Measurements from ENCODE around the gene ARHGEF17.

The ARHGEF17 gene

DNA sequence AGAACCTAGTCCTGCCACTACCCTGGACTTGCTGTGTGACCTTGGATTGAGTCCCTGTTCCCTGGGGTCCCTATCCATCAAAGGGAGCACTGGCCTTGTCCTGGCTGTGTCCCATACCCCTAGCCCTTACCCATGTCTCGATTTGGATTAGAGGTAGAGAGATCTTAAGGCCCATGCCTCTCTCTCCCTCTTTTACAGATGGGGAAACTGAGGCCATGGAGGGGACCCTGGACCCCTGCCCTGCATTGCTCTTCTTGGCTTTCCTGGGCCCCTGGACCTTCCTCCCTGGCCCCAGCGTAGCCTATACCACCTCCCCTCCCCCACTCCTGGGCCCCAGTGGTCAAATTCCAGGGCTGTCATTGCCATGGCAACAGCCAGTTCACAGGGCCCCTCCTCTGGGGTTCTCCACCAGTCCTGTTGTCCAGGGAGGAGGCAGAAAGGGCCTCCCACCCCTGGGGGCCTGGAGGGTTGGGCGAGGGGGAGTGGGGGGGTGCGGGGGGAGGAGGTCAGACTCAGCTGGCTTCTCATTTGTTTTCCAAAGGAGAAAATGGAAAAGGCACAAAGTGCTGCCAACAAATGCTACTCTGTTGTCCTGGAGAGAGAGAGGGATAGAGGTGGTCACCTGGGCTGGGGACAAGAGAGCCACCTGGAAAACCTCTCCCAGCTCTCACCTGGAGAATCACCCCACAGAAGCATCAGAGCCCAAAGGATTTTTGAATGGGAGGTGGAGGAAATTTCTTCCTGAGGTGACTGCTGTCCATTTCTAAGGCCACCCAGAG lies 23.3 kb downstream of the ARHGEF17 start:
- no peak for DNase-seq (ENCODE audit: low read depth in 2 of 3, low spot score in 2 of 3)

DNA sequence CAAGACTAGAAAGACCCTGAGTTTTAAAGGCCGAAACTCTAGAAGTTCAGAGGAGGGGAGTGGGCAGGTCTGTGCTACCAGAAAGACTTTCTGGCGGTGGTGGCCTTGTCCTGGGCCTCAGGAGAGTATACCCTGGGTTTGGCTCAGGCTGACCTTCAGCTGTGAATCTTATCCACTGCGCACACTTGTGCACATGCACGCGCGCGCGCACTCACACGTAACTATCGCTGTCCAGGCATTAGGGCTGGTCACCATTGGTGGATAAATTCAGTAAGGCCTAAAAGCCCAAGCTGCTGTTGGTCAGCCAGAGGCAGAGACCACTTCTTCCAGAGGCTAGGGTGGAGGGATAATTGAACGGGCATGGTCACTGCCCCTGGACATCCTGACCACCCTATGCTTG lies 25.1 kb downstream of the ARHGEF17 start:
- DNase-seq (ENCODE audit: low read depth in 2 of 3, low spot score in 2 of 3): no peak

DNA sequence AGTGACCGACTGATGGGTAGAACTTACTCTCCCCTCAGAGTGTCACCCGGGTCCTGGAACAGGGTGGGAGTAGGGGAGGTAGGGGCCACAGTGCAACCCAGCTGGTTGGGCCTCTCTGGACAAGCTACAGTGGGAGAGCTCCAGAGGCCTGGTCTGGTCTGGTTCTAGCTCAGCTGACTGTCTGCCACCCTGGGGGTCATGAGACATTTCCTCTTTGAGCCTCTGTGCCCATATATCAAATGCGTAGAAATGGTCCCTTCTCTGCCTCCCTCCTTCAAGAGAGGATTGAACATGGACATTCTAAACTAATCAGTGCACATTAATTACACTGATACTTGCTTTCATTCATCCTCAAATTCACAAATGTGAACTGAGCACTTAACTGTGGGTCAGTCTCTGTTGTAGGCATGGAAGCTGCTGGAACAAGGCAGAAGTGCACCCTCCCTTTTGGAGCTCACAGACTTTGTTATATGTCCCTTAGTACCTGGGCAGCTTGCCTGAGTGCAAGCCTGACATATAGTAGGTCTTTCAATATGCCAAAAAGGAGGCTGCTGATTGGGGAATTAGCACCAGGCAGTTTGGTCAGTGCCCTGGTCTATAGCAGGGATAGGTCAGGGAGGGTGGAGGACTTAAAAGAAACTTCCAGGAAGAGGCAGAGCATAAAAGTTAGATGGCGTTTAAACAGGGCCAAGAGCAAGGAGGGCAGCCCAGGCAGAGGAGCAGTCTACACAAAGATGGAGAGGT lies 25.7 kb downstream of the ARHGEF17 start:
- DNase-seq (ENCODE audit: low read depth in 2 of 3, low spot score in 2 of 3): no peak

DNA sequence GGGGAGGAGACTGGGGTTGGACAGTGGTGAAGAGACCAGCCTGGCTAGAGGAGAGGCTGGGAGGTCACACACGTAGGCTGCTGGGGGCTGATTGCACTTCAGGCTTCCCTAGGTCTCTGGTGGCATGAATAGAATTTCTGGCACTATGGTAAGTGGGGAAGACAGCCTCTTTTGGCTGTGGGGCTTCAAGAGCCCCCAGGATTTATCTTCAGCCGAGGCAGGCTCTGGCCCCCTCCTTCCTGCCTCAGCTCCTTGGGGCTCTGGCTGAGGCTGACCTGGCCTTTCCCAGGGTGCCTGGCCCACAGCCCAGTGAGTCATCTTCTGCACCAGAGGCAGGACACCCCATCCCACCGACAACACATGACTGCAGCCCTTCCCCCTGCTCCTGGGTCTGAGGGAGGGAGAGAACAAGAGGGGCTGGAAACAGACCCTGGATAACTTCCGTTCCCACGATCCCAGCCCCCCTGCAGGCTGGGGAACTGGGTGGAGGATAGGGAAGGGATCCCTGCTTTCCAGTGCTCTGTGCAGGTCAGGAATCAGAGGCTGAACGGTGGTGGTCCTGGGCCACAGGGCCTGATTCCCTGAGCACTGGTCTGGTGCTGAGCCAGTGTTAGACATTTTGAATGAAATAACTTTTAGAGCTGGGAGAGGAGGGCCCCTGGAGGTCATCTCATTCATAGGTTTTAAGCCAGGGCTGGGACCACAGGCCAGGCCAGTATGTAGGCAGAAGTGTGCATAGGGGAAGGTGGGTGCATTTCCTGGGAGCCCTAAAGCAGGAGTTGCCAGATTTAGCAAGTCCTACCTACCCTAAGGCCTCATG lies 26.5 kb downstream of the ARHGEF17 start:
- DNase-seq (ENCODE audit: low read depth in 2 of 3, low spot score in 2 of 3): no peak

DNA sequence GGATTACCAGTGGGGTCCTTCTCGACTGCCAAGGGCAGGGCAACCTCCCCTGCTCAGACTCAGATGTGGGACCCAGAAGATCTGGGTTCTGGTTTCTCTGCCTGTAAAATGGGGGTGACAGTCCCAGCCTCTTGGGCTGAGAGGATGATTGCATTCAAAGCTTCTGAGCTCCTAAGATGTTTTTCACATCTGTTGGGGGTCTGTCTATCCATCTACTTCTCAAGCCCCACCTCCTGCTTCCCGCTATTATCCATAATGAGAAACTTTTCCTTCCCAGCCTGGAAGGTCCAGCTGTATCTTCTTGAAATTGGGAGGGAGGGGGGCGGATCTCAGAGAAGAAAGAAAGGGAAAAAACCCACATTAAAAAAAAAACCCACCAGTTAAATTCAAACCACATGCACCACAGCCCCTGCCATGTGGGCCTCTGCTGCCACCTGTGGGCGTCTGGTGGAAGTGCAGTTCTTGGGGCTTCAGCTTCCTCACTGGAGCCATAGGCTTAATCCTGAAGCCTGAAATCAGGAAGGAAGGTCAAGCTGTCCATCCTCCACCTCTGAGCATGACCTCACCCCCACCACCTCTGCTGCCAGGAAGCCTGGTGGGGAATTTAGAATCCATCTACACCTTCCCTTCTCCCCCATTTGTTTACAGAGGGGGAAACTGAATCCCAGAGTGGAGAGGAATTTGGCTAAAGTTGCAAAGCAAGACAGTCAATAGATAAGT lies 27.3 kb downstream of the ARHGEF17 start:
- DNase-seq (ENCODE audit: low read depth in 2 of 3, low spot score in 2 of 3): peak; percentile 35 to 85 (median 82)

DNA sequence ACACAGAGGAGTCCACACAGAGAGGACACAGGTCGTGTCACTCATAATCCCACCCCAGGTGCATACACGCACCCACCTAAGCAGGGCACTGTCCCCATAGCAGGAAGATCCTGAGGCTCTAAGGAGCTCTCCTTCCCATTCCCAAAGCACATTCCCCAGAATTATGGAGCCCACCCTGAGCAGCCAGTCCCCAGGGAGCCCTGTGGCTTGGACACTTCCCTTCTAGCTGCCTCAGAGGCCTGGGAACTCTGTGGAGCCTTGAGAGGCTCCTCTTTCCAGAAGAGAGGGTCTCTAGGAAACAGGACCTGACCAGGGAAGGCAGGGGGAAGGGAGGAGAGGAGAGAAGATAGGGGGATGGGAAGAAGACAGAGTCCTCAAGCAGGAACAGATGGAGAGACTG lies 29.8 kb downstream of the ARHGEF17 start:
- DNase-seq (ENCODE audit: low read depth in 2 of 3, low spot score in 2 of 3): no peak

DNA sequence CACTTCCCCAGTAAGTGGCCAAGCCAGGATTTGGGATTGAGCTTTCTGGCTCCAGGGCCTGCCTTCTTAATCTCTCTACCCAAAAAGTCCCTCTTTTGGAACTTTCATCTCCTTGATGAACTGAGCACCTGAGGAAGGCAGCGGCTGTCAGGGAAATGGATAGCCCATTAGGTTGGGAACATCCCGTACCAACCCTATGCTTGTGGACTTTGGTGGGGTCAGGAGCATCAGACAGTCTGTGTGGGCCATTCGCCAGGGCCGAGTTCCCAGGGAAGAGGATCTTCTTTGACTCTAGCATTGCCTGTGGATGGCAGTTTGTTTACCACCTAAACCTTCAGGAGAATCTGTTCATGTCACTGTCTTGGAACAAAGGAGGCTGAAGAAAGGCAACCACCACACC lies 30.2 kb downstream of the ARHGEF17 start:
- DNase-seq (ENCODE audit: low read depth in 2 of 3, low spot score in 2 of 3): no peak

DNA sequence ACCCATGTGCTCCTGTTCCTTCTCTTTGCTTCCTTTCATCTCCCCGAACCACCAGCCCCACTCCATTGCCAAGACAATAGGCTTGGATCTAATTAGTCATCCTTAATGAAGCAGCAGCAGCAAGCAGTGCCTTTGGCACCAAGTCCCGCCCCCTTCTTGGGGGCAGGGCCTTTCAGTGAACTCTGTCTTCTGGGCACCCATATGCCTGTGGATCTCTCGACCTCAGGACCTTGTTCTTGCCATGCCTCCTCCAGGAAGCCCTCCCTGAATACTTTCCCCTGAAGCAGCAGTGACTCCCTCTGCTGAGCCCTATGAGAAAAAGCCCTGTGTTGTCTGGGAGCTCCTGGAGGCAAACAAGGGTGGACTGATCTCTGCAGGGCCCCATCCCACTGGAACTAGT lies 32.1 kb downstream of the ARHGEF17 start:
- no peak for DNase-seq (ENCODE audit: low read depth in 2 of 3, low spot score in 2 of 3)

DNA sequence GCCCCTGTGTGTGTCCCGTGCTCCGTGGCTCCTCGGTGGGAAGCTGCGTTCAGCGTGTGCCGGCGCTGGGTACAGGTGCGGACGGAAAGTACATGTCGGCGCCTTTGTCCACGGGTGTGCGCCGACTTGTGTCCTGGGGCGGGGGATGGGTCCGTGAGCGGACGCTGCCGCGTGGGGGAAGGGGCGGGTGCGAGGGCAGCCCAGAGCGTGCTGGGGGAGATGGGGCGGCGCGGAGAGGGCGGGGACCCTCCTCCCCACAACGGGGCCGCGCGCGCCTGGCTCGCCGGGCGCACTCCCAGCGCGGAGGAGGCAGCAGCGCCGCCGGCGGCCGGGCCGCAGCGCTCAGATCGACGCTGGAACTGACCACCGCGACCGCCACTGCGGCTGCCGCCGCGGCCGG lies 34.6 kb downstream of the ARHGEF17 start:
- DNase-seq (ENCODE audit: low read depth in 2 of 3, low spot score in 2 of 3): no peak

DNA sequence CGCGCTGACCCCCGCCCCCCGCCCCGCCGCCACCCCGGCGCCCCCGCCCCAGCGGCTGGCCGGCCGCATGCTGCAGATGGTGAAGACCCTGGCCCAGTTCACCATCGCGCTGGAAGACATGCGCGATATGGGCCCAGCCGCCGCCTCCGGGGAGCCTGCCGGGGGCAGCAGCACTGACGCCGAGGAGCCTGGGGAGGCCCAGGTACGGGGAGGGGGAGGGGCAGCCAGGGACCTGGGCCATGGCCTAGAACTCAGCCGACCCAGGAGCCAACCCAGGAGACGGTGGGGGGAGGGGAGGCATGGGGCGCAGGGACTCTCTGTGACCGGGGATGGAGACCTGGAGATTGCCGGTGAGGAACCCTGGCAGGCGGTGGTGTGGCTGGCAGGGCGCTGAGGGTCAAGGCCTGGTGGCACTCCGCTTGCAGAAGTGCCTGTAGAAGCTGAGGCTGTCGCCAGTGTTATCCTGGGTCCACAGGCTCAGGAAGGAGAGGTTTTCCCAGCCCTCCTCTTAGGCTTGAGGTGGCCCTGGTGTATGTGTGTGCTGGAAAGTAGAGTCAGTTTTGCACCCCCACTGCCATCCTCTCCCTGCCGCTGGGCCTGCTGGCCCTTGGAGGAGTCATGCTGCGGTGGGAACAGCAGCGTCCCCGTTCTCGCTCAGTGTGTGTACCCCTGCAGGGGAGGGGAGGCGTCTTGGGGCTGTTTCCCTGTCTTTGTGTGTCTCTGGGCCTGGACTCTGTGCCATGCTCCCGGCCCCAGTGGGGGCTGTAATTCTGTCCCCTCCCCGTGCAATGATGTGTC lies 35.2 kb downstream of the ARHGEF17 start:
- no peak for DNase-seq (ENCODE audit: low read depth in 2 of 3, low spot score in 2 of 3)

DNA sequence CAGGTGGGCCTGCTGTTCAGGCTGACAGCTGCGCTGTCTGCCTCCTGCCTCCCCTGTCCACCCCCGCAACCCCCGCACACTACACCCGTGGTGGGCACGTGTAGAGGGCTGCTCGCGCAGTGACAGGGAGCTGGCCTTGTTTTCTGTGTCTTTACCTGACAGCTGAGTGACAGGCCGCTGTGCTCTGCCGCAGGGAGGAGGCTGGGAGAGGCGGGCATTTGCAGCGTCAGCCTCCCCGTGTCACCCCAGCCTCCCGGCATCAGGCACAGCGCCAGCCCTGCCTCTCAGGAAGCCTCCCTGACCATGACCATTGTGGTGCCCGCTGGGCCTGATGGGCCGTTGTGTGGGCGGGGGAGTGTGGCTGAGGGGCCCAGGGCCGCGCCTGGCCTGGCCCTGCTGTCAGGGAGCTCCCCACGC lies 36.1 kb downstream of the ARHGEF17 start:
- no peak for DNase-seq (ENCODE audit: low read depth in 2 of 3, low spot score in 2 of 3)

DNA sequence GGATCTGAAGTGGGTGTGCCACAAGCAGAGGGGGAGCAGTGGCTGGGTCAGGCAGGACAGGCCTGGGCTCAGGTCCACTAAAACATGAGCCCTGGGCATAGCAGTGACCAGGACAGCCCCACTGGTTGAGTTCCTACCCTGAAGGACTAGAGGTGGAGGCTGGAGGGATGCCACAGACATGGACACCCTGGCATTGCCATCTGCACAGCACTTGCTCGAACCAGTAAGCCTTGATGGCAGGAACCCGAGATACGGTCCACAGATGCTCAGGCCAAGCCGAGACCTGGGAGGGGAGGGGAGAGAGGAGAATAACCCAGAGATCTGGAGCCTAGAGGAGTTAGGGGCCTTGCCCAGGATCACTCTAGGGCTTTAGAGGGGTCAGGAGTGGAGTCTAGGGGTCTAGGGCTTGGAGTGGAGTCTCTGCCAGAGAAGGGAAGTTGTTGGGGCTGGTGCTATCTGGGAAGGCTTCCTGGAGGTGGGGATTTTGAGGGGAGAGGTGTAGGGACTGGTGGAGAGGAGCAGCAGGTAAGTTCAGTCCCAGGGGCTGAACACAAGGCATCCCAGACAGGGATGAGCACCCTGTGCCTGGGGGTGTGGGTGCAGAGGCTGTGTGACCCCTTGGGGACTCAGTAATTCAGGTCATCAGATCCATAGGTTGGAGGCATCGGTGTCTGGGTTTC lies 37.5 kb downstream of the ARHGEF17 start:
- no peak for DNase-seq (ENCODE audit: low read depth in 2 of 3, low spot score in 2 of 3)

DNA sequence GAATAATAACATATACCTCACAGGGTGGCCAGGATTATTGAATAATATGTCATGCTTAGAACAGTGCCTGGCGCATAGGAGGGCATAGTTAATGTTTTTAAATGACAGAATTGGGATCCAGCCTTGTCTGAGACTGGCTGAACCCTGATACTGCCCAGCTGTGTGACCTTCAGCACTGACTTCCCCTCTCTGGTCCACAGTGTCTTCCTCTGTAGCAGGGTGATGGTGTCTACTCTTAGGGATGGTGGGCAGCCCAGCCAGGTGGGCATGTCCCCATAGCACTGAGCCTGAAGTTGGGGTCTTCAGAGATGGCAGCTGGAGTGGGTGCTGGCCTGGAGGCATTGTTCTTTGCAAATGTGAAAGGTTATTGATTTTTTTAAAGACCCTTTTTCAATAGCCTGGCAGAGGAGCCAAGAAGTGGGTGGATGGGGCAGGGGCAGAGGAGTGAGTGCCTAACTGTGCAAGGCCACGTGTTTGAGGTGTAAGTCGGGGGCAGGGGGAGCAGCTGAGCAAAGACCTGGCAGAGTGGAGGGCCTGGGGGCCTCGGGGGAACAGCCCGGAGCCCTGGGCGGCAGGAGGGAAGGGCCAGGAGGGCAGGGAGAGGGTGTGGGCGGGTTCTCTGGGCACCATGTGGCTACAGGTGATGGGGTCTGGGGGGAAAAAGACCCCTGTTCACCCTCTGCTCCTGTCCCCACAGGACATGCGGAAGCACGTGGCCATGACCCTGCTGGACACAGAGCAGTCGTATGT lies 38.3 kb downstream of the ARHGEF17 start:
- no peak for DNase-seq (ENCODE audit: low read depth in 2 of 3, low spot score in 2 of 3)

DNA sequence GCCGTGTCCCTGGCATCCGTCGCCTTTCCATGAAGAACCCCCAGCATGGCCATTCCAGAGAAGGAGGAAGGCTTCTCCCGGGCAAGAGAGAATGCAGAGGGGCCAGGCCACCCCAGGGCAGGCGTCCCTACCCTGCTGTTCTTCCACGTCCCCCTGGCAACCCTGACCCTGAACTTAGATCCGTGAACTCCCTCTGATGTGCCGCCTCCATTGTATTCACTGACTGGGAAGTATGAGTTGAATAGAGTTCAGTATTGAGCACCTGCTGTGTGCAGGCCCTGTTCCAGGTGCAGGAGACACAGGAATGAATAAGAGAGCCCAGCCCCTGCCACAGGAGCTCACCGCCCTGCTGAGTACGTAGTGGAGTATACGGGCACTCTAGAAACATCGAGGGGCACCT lies 39.0 kb downstream of the ARHGEF17 start:
- no peak for DNase-seq (ENCODE audit: low read depth in 2 of 3, low spot score in 2 of 3)

DNA sequence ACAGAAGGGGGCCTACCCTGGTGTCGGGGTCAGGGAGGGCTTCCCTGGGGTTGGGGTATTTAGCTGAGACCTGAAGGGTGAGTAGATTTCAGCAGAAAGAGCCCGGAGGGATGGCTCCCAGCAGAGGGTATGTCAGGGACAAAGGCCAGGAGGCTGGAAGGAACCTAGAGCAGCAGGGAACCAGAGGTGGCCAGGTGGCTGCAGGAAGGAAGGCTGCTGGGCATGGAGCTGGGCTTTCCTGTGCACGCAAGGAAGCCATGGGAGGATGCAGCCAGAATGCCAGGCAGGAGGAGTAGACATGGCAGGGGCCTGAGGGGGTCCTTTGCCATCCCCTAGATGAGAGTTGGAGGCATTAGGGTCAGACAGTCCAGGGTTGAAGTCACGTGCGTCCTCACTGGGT lies 40.8 kb downstream of the ARHGEF17 start:
- DNase-seq (ENCODE audit: low read depth in 2 of 3, low spot score in 2 of 3): no peak

DNA sequence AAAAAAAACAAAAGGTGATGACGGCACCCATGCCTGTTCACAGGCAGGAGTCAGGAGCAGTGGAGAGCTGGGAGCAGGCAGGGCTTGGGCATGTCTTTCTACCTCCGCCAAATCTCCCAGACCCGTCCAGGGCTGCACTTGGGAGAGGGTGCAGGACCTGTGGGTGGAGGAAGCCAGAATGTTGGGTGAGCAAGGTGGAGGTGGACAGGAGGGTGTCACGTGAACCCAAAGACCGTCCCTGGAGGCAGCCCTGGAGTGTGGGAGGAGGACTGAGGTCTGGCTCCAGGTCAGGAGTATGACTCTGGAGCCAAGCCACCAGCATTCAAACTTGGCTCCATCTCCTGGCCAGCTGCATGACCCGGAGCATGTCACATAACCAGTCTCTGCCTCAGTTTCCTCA lies 41.6 kb downstream of the ARHGEF17 start:
- DNase-seq (ENCODE audit: low read depth in 2 of 3, low spot score in 2 of 3): no peak

DNA sequence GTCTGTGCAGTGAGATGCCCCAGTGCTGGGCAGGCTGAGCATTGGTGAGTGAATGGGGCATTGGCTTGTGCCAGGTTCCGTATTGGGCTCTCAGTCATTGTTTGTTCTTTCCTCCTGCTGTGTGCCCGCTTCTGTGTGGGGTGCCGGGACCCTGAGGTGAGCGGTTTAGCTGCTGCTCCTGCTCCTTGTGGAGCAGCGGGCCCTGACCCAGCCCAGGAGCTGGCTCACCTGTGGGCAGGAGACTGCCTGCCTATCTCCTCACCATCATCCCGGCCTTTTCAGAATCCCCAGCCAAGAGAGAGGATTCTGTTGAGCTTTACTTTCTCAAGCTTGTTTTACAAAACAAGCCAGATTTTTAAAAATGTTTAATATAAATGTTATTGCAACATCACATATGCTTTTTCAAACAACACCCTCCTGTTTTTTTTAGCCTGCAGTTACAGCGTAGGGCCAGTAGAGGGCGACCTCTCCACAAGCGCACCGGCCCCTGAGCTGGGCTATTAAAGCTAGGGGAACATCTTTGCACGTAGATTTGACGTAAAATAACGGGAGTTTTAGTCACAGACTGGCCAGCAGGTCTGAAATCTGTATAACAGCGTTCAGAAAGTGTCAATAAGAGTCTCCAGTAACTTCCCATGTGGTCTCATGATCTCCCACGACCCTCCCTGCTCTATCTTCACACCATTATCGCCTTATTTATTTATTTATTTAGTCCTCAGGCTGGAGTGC lies 43.0 kb downstream of the ARHGEF17 start:
- DNase-seq (ENCODE audit: low read depth in 2 of 3, low spot score in 2 of 3): peak in 1 of 3 experiments; percentile 15

DNA sequence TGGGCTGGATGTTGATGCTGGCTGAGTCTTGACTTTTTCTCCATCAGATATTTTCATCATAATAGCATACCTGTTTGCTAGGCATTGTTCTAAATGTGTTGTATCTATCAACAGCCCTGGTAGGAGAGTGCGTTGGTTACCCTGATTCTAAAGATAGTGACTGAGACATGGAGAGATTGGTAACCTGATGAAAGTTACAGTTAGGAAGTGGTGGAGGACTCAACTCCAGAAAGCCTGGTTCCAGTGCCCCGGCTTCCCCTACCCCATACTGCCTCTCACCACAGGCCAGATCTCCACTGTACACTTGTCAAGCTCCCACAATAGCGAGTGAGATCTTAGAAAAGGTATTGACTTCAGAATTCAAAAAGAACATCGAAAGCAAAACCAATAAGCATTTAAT lies 45.3 kb downstream of the ARHGEF17 start:
- no peak for DNase-seq (ENCODE audit: low read depth in 2 of 3, low spot score in 2 of 3)

Data from activated CD8-positive, alpha-beta memory T cell treated with anti-CD3 and anti-CD28 coated beads for 48 hours (primary cell).